Measurements from ENCODE around the gene NDUFAF8.

Gene NDUFAF8

GRCh38 chr17:81260171-81260570 lies 21.1 kb downstream of the NDUFAF8 start:
- no peak for TF ChIP-seq ARNTL (CRISPR knock-in tag; IDR thresholded peaks at IDR 0.05; ENCODE audit: borderline replicate concordance, low read depth)
- no peak for ATAC-seq

- no peak for ATAC-seq
- TF ChIP-seq TSHZ2 (CRISPR knock-in tag; IDR thresholded peaks at IDR 0.05) (no peak), RARB (CRISPR knock-in tag; IDR thresholded peaks at IDR 0.05) (no peak), ZFP30 (CRISPR knock-in tag; IDR thresholded peaks at IDR 0.05) (no peak), ARNTL (CRISPR knock-in tag; IDR thresholded peaks at IDR 0.05; ENCODE audit: borderline replicate concordance, low read depth) (no peak), SNAI2 (CRISPR knock-in tag; IDR thresholded peaks at IDR 0.05) (no peak)
Measured at GRCh38 chr17:81260641-81261040, 21.5 kb downstream of the NDUFAF8 start.

- no peak for ATAC-seq
- no peak for TF ChIP-seq ZFP30 (CRISPR knock-in tag; IDR thresholded peaks at IDR 0.05)
- TF ChIP-seq ZC3H10 (CRISPR knock-in tag; IDR thresholded peaks at IDR 0.05) = no peak
- no peak for TF ChIP-seq PATZ1 (CRISPR knock-in tag; IDR thresholded peaks at IDR 0.05; ENCODE audit: borderline replicate concordance)
- no peak for TF ChIP-seq ISL1 (CRISPR knock-in tag; IDR thresholded peaks at IDR 0.05)
- TF ChIP-seq TCF4 (CRISPR knock-in tag; IDR thresholded peaks at IDR 0.05; ENCODE audit: borderline replicate concordance) = no peak
- no peak for TF ChIP-seq PPARA (CRISPR knock-in tag; IDR thresholded peaks at IDR 0.05; ENCODE audit: borderline replicate concordance)
- TF ChIP-seq ZNF565 (CRISPR knock-in tag; conservative IDR thresholded peaks at IDR 0.05; ENCODE audit: low read depth) = no peak
- no peak for TF ChIP-seq ARNTL (CRISPR knock-in tag; IDR thresholded peaks at IDR 0.05; ENCODE audit: borderline replicate concordance, low read depth)
- TF ChIP-seq CSDC2 (CRISPR knock-in tag; IDR thresholded peaks at IDR 0.05) = no peak
Measured at GRCh38 chr17:81261096-81261495, 22.0 kb downstream of the NDUFAF8 start.

GRCh38 chr17:81261582-81262336 lies 22.6 kb downstream of the NDUFAF8 start:
- no peak for ATAC-seq
- TF ChIP-seq ZC3H10 (CRISPR knock-in tag; IDR thresholded peaks at IDR 0.05) (no peak), RARB (CRISPR knock-in tag; IDR thresholded peaks at IDR 0.05) (no peak), ZFP30 (CRISPR knock-in tag; IDR thresholded peaks at IDR 0.05) (no peak)

GRCh38 chr17:81263371-81264181 lies 24.5 kb downstream of the NDUFAF8 start:
- no peak for ATAC-seq
- TF ChIP-seq ARNTL (CRISPR knock-in tag; IDR thresholded peaks at IDR 0.05; ENCODE audit: borderline replicate concordance, low read depth) (no peak), ZFP30 (CRISPR knock-in tag; IDR thresholded peaks at IDR 0.05) (no peak), TOX (CRISPR knock-in tag; IDR thresholded peaks at IDR 0.05; ENCODE audit: borderline replicate concordance) (no peak), OSR1 (CRISPR knock-in tag; IDR thresholded peaks at IDR 0.05) (no peak), ZFP3 (CRISPR knock-in tag; IDR thresholded peaks at IDR 0.05) (no peak), ZC3H10 (CRISPR knock-in tag; IDR thresholded peaks at IDR 0.05) (no peak), PPARA (CRISPR knock-in tag; IDR thresholded peaks at IDR 0.05; ENCODE audit: borderline replicate concordance) (no peak), BACH2 (CRISPR knock-in tag; IDR thresholded peaks at IDR 0.05; ENCODE audit: borderline replicate concordance) (no peak), ESRRG (CRISPR knock-in tag; IDR thresholded peaks at IDR 0.05) (no peak), ZNF8 (CRISPR knock-in tag; IDR thresholded peaks at IDR 0.05) (no peak), PATZ1 (CRISPR knock-in tag; IDR thresholded peaks at IDR 0.05; ENCODE audit: borderline replicate concordance) (no peak)

Data from SK-N-SH treated with all-trans-retinoic acid at 6 μM for 48 hours (cell line).